SK-N-SH (cell line): ENCODE data around the gene ARHGEF19. TPM values are rescaled to one million over a fixed set of nuclear protein-coding genes. Genes with fewer than 3 reads are reported as not detected.

Experiments
- CTCF ChIA-PET: fragments of 300-600, 350-600 bp; formaldehyde crosslinking; extraction: SDS; loops from one replicate; lab custom pipeline; 2021; lab: Yijun Ruan, JAX
- POLR2A ChIA-PET: fragments of 350-600 bp; sonication (Branson Sonifier 250); formaldehyde crosslinking; extraction: SDS; loops from one replicate; lab custom pipeline; 2020; ENCODE audit warnings: antibody characterized with exemption, inconsistent platforms; lab: Yijun Ruan, JAX
- DNase-seq: peaks from one replicate; pipeline ENCODE4 v3.0.0; 2012
- H2AFZ ChIP-seq: fragments of 200-600 bp; sonication (generic); 2 replicates; pipeline ENCODE4 v1.8.1; 2016; ENCODE audit warnings: antibody characterized with exemption, mild to moderate bottlenecking, low read depth
- H3F3A ChIP-seq: fragments of 200-600 bp; sonication (generic); replicated peaks from 2 replicates; pipeline ENCODE3; 2016; ENCODE audit warnings: antibody characterized with exemption, mild to moderate bottlenecking; ENCODE audit not compliant: insufficient read depth
- H3K27ac ChIP-seq, 2 experiments: fragments of 200-500 bp in 1 of 2; fragments of 200-600 bp in 1 of 2; sonication (Bioruptor generic) in 1 of 2; sonication (generic), shearing (Covaris generic) in 1 of 2; 2 replicates each; pipeline versions ENCODE4 v1.5.1 to v1.6.1; 2014 to 2016; ENCODE audit warnings: low read depth in 2 of 2, inconsistent platforms in 1 of 2, low read length in 1 of 2, mild to moderate bottlenecking in 1 of 2, mixed read lengths in 1 of 2
- H3K27me3 ChIP-seq: fragments of 200-600 bp; sonication (generic), shearing (Covaris generic); 2 replicates; pipeline ENCODE4 v1.6.1; 2016; ENCODE audit warnings: mixed run types; ENCODE audit not compliant: insufficient read depth
- H3K36me3 ChIP-seq, 2 experiments: fragments of 200-500 bp in 1 of 2; fragments of 200-600 bp in 1 of 2; sonication (Bioruptor generic) in 1 of 2; sonication (generic) in 1 of 2; replicated peaks in 1 of 2; 2 replicates each; pipeline versions ENCODE3 to v1.5.1; 2014 to 2016; ENCODE audit warnings: low read length in 1 of 2, mild to moderate bottlenecking in 1 of 2; ENCODE audit not compliant: insufficient read depth in 2 of 2, control insufficient read depth in 1 of 2
- H3K4me1 ChIP-seq, 2 experiments: fragments of 200-500 bp in 1 of 2; fragments of 200-600 bp in 1 of 2; sonication (Bioruptor generic) in 1 of 2; sonication (generic), shearing (Covaris generic) in 1 of 2; 2 replicates each; pipeline versions ENCODE4 v1.5.1 to v1.6.1; 2014 to 2016; ENCODE audit warnings: low read depth in 1 of 2, low read length in 1 of 2, mixed run types in 1 of 2; ENCODE audit not compliant: insufficient read depth in 2 of 2, control insufficient read depth in 1 of 2
- H3K4me2 ChIP-seq: fragments of 200-600 bp; sonication (generic), shearing (Covaris generic); 2 replicates; pipeline ENCODE4 v1.6.1; 2017; ENCODE audit warnings: mixed run types
- H3K4me3 ChIP-seq, 2 experiments: fragments of 200-500 bp in 1 of 2; fragments of 200-600 bp in 1 of 2; sonication (Bioruptor generic) in 1 of 2; sonication (generic), shearing (Covaris generic) in 1 of 2; 2 replicates each; pipeline versions ENCODE4 v1.5.1 to v1.8.1; 2014 to 2016; ENCODE audit warnings: low read depth in 2 of 2, inconsistent platforms in 1 of 2, low read length in 1 of 2, mild to moderate bottlenecking in 1 of 2, mixed read lengths in 1 of 2, moderate library complexity in 1 of 2
- H3K79me2 ChIP-seq: fragments of 200-600 bp; sonication (generic); 2 replicates; pipeline ENCODE4 v1.8.1; 2017; ENCODE audit warnings: mild to moderate bottlenecking; ENCODE audit not compliant: insufficient read depth
- H3K9ac ChIP-seq: fragments of 200-600 bp; sonication (generic); 2 replicates; pipeline ENCODE4 v1.6.1; 2017; ENCODE audit warnings: mixed run types
- H3K9me2 ChIP-seq: fragments of 200-600 bp; sonication (generic); 2 replicates; pipeline ENCODE4 v1.6.1; 2017; ENCODE audit warnings: mixed run types
- H3K9me3 ChIP-seq: fragments of 200-600 bp; sonication (generic); 2 replicates; pipeline ENCODE4 v1.6.1; 2017; ENCODE audit warnings: mixed run types, mild to moderate bottlenecking, moderate library complexity
- H4K20me1 ChIP-seq: fragments of 200-600 bp; sonication (generic); 2 replicates; pipeline ENCODE4 v1.6.1; 2017; ENCODE audit warnings: mild to moderate bottlenecking, mixed run types; ENCODE audit not compliant: insufficient read depth
- CHD2 ChIP-seq: fragments of 150-350 bp; IDR thresholded peaks from 2 replicates; pipeline ENCODE4 v1.6.1; 2018; ENCODE audit warnings: low read length; ENCODE audit not compliant: partially characterized antibody
- ELF1 ChIP-seq: IDR thresholded peaks from 2 replicates; pipeline ENCODE4 v1.4.0; 2012
- FOXJ3 ChIP-seq: sonication (generic); formaldehyde crosslinking; IDR thresholded peaks from 2 replicates; pipeline ENCODE4 v1.5.1; 2020; ENCODE audit warnings: mild to moderate bottlenecking, missing genetic modification reagents
- FOXM1 ChIP-seq: IDR thresholded peaks from 2 replicates; pipeline ENCODE4 v1.4.0; 2012; ENCODE audit warnings: low read depth, mild to moderate bottlenecking
- GABPA ChIP-seq: IDR thresholded peaks from 2 replicates; pipeline ENCODE4 v1.4.0; 2012; ENCODE audit warnings: low read depth, mild to moderate bottlenecking
- GATA2 ChIP-seq: sonication (generic); formaldehyde crosslinking; IDR thresholded peaks from 2 replicates; pipeline ENCODE4 v1.5.0; 2020; ENCODE audit warnings: mild to moderate bottlenecking, missing genetic modification reagents
- JUND ChIP-seq: IDR thresholded peaks from 2 replicates; pipeline ENCODE4 v1.4.0; 2012
- MXI1 ChIP-seq: IDR thresholded peaks from 2 replicates; pipeline ENCODE4 v1.6.1; 2012; ENCODE audit warnings: mild to moderate bottlenecking, low read depth, low read length, improper control_type of control experiment
- NFIC ChIP-seq: IDR thresholded peaks from 2 replicates; pipeline ENCODE4 v1.4.0; 2012; ENCODE audit warnings: borderline replicate concordance
- NRF1 ChIP-seq: IDR thresholded peaks from 2 replicates; pipeline ENCODE4 v1.6.1; 2012; ENCODE audit warnings: low read depth, mild to moderate bottlenecking, low read length
- PBX3 ChIP-seq: IDR thresholded peaks from 2 replicates; pipeline ENCODE4; 2012
- RCOR1 ChIP-seq: fragments of 150-350 bp; IDR thresholded peaks from 2 replicates; pipeline ENCODE4 v1.6.1; 2017; ENCODE audit warnings: antibody characterized with exemption, low read length
- RFX5 ChIP-seq: IDR thresholded peaks from 2 replicates; pipeline ENCODE4 v1.6.1; 2012; ENCODE audit warnings: mild to moderate bottlenecking, improper control_type of control experiment, low read length
- RXRA ChIP-seq: IDR thresholded peaks from 2 replicates; pipeline ENCODE4 v1.4.0; 2012; ENCODE audit warnings: low read depth, mild to moderate bottlenecking, borderline replicate concordance
- SIN3A ChIP-seq: IDR thresholded peaks from 2 replicates; pipeline ENCODE4 v1.6.1; 2012; ENCODE audit warnings: low read depth, mild to moderate bottlenecking, low read length, moderate library complexity, borderline replicate concordance
- SMC3 ChIP-seq: IDR thresholded peaks from 2 replicates; pipeline ENCODE4 v1.6.1; 2012; ENCODE audit warnings: low read depth, low read length, improper control_type of control experiment
- TEAD4 ChIP-seq: IDR thresholded peaks from 2 replicates; pipeline ENCODE4 v1.4.0; 2012; ENCODE audit warnings: mild to moderate bottlenecking, borderline replicate concordance; ENCODE audit not compliant: insufficient read depth
- WGBS: methylation state at CpG from one replicate; pipeline ENCODE4 v1.1.6; 2017; ENCODE audit warnings: low lambda C conversion rate; 5-methylcytosine and 5-hydroxymethylcytosine counted together
- polyA plus RNA-seq, 3 experiments: library from polyadenylated mRNA; depleted of rRNA; stranded (reverse); fragments of >200 nt; gene quantifications; 2 replicates each; pipeline ENCODE4 v1.2.3, GENCODE V29; 2012
- TF ChIP-seq, protein P1 (sequence below): IDR thresholded peaks from 2 replicates; pipeline ENCODE4 v1.6.1; 2012; ENCODE audit warnings: mild to moderate bottlenecking, low read depth, low read length, moderate library complexity

The ARHGEF19 gene
- polyA plus RNA-seq, 1 of the 3 experiments (the other 2 are of a cell fraction): 11.5 TPM

GRCh38 chr1:16235347-16235746 is 22.9 kb upstream of the ARHGEF19 start:
- H2AFZ ChIP-seq: no peak overlapping the region
- no peak for DNase-seq
- ChIA-PET POLR2A (interaction anchor here (1.0 kb wide), 1 partner anchor 18 kb away, joined by 4 read pairs; no protein-coding TSS in a partner anchor), CTCF (interaction anchor here (0.9 to 4.7 kb wide), 10 partner anchors 9 to 420 kb away, joined by 3 to 25 read pairs (median 5); partner anchors contain the start of gene FAM131C)
- no peak overlapping the region for H3K4me3 ChIP-seq
- H3K4me1 ChIP-seq: peaks cover 6 to 16% of the 10 kb centered on the region in 2 experiments
- 100% methylated on average over 2 of the region's 2 CpGs for WGBS
- H3K27me3 ChIP-seq: no peaks in the 10 kb centered on the region
- no peaks in the 10 kb centered on the region for H3K9me3 ChIP-seq
- H3K9ac ChIP-seq: no peak overlapping the region
- H3K4me2 ChIP-seq: no peak overlapping the region
- H3F3A ChIP-seq: peaks cover 15% of the 10 kb centered on the region
- H3K27ac ChIP-seq: no peak overlapping the region
- H3K79me2 ChIP-seq: no peaks in the 10 kb centered on the region
- no peaks in the 10 kb centered on the region for H3K9me2 ChIP-seq
- H4K20me1 ChIP-seq: no peaks in the 10 kb centered on the region
- TF ChIP-seq SIN3A (no peak), NRF1 (no peak), SMC3 (no peak), GATA2 (CRISPR knock-in tag) (no peak), GABPA (no peak), RXRA (no peak), FOXM1 (no peak), ELF1 (no peak), FOXJ3 (CRISPR knock-in tag) (no peak), NFIC (no peak), MXI1 (no peak), CHD2 (no peak), JUND (no peak), PBX3 (no peak)
- TF ChIP-seq, protein P1, sequence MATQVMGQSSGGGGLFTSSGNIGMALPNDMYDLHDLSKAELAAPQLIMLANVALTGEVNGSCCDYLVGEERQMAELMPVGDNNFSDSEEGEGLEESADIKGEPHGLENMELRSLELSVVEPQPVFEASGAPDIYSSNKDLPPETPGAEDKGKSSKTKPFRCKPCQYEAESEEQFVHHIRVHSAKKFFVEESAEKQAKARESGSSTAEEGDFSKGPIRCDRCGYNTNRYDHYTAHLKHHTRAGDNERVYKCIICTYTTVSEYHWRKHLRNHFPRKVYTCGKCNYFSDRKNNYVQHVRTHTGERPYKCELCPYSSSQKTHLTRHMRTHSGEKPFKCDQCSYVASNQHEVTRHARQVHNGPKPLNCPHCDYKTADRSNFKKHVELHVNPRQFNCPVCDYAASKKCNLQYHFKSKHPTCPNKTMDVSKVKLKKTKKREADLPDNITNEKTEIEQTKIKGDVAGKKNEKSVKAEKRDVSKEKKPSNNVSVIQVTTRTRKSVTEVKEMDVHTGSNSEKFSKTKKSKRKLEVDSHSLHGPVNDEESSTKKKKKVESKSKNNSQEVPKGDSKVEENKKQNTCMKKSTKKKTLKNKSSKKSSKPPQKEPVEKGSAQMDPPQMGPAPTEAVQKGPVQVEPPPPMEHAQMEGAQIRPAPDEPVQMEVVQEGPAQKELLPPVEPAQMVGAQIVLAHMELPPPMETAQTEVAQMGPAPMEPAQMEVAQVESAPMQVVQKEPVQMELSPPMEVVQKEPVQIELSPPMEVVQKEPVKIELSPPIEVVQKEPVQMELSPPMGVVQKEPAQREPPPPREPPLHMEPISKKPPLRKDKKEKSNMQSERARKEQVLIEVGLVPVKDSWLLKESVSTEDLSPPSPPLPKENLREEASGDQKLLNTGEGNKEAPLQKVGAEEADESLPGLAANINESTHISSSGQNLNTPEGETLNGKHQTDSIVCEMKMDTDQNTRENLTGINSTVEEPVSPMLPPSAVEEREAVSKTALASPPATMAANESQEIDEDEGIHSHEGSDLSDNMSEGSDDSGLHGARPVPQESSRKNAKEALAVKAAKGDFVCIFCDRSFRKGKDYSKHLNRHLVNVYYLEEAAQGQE: no peak
- H3K36me3 ChIP-seq: no peaks in the 10 kb centered on the region

GRCh38 chr1:16233431-16233830 is 21.0 kb upstream of the ARHGEF19 start:
- peaks cover 12% of the 10 kb centered on the region for H3F3A ChIP-seq
- TF ChIP-seq JUND (no peak), CHD2 (no peak), TEAD4 (no peak), GATA2 (CRISPR knock-in tag) (no peak), ELF1 (no peak), RCOR1 (no peak), RFX5 (no peak)
- TF ChIP-seq, all 33 proteins: peak for 0
- H3K4me2 ChIP-seq: no peak overlapping the region
- no peak overlapping the region for H2AFZ ChIP-seq
- H3K36me3 ChIP-seq: no peaks in the 10 kb centered on the region
- H3K27ac ChIP-seq: no peak overlapping the region
- H3K9me2 ChIP-seq: no peaks in the 10 kb centered on the region
- H4K20me1 ChIP-seq: no peaks in the 10 kb centered on the region
- H3K9me3 ChIP-seq: no peaks in the 10 kb centered on the region
- no peak overlapping the region for H3K9ac ChIP-seq
- ChIA-PET CTCF (interaction anchor here (1.1 to 2.7 kb wide), 3 partner anchors 11 to 160 kb away, joined by 3 to 13 read pairs (median 6); partner anchors contain the start of gene FAM131C), POLR2A (no interaction called here)
- no peak for DNase-seq
- no peaks in the 10 kb centered on the region for H3K79me2 ChIP-seq
- peaks cover 6 to 16% of the 10 kb centered on the region in 2 experiments for H3K4me1 ChIP-seq
- WGBS: 100% methylated on average over 2 of the region's 8 CpGs
- no peaks in the 10 kb centered on the region for H3K27me3 ChIP-seq
- no peak overlapping the region for H3K4me3 ChIP-seq
